ENCODE data around the gene ATP6V0D1.

Gene ATP6V0D1

DNA sequence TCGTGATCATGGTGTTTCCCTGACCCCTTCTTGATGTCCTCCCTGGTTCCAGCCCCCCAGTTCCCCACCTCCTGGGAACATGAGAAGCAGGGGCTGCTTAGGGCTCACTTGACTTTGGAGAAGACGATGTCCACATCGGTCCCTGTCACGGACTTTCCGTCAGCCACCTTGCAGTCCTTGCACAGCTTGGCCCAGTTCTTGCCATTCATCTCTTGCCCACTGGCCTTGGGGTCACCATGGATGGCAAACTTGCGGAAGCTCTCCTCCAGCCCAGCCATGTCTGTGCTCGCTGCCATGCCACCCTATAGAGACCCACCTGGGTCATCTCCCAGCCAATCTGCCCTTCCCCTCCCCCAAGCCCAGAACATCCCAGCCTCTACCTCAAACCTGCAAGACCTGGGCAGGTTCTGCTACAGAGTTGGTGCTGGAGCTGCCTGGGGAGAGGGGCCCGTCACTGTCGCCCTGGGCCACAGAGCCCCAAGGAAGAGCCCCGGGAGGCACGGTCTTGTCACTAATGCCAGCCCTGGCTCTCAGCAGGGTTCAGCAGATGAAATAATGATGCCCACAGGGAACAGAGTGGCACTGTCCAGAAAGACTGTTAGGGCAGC, 90.0 kb downstream of the ATP6V0D1 start:
- DNase-seq: no peak

DNA sequence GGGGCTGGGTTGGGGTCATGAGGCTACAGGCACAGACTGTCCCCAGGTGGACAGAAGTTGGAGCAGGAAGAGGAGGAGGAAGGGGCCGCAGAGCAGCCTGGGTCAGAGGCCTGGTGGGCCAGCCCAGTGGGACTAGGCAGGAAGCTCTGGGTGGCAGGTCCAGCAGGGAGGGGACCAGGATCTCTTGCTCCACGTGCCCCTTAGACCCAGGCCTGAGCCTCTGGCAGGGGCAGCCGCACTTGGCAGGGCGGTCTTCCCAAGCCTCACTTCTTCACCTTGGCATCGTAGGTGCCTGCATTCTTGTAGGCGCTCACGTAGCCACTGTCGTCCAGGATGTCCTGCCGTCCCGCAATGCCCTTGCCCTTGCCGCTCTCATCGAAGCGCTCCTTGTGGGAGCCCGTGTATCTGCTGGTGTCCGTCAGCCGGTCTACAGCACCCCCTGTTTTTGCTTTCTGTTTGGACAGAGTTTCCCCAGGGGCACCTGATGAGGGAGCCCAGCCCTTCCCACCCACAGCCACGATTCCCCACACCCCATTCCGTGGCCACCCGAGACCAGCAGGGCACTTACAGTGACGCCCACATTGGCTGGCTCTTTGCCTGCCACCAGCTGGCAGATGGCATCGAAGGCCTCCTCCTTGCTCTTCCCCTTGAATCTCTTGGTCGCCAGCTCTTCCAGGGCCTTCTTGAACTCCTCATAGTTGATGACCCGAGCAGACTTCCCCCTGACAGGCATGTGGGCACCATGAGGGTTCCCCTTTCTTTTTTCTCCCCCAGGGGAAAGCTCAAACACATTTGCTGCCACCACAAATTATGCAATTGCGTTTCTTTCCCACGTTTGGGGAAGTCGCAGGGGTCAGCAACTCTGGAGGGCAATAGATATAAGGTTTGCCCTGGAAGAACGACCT, 90.8 kb downstream of the ATP6V0D1 start:
- DNase-seq: no peak

DNA sequence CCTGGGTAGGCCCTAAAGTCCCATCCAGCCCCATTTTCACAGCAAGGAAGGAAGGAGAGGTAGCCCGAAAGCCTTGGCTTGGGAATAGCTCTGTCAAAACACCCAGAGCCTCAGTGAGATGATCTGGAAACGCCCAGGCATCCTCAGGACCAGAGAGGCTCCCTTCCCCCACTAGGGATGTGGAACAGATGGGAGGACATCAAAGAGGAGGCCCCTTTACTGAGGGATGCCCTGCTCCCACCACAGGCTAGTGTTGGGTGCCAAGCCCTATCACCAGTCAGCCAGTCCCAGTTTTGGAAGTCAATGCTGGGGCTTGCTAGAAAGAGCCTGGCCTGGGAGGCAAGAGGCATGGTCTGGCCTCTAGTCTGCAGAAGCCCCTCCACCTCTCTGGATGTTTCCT, 92.4 kb downstream of the ATP6V0D1 start:
- no peak for DNase-seq

DNA sequence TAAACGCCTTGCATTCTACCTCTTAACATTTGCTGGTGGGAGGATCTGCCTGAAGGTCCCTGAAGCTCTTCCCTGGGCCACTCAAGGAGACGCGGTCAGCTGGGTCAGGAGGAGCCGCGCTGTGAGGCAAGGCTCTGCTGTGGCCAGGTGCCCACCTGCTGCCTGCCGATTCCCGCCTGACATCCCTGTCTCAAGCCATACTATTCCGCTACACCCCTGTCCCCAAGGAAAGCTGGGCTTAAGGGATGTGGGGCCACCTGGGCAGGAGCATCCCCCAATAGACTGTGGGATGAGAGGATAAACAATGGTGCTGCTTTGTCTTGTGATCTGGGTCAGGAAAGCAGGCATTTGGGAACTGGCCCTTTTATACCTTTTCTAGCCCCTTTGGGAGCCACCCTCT, 92.8 kb downstream of the ATP6V0D1 start:
- no peak for DNase-seq

All from activated T-cell treated with anti-CD3 and anti-CD28 coated beads, Interleukin-2, amount 50 U/mL, for 48 hours (primary cell).